ENCODE measurements around the gene TCHP.

DNA sequence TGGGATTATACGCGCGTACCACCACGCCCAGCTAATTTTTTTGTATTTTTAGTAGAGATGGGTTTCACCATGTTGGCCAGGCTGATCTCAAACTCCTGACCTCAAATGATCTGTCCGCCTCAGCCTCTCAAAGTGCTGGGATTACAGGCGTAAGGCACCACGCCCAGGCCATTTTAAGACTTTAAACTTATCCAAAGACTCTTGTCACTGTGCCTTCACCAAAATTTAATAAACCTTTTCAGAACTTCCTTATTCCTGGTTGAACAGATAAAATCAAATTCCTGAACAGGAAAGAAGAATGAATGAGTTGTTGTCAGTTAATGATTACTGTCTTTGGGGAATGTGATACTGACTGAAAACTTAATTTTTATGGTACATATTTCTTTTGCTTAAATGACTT, 58.3 kb downstream of the TCHP start:
- no peak for TF ChIP-seq POLR2A (IDR thresholded peaks at IDR 0.05; ENCODE audit: low read depth, low read length)
- no peak for TF ChIP-seq POLR2AphosphoS5 (IDR thresholded peaks at IDR 0.05; ENCODE audit: low read depth, low read length)

Measured in GM12892 (cell line).